ENCODE data around the gene PGBD4.

PGBD4 gene

DNA sequence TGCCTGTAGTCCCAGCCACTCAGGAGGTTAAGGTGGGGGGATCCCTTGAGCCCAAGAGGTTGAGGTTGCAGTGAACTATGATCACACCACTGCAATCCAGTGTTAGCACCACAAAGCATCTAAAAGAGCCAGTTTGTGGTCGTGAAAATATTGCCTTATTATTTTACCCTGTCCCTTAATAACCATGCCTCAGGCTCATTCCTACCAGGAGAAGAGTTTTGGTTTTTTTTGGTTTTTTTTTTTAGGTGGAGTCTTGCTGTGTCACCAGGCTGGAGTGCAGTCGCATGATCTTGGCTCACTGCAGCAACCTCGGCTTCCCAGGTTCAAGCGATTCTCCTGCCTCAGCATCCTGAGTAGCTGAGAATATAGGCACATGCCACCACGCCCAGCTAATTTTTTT is 45.0 kb upstream of the PGBD4 start:
- H3K9me2 ChIP-seq (replicated peaks; ENCODE audit: low read depth, low read length) = no peaks in the 10 kb centered on the region
- no peaks in the 10 kb centered on the region for H4K20me1 ChIP-seq (ENCODE audit: insufficient read depth, low read length, poor library complexity, severe bottlenecking)
- H3K79me2 ChIP-seq (ENCODE audit: insufficient read depth, low read length) = no peaks in the 10 kb centered on the region
- no peak overlapping the region for H2AFZ ChIP-seq (ENCODE audit: low read length)
- no peaks in the 10 kb centered on the region for H3K4me1 ChIP-seq (ENCODE audit: insufficient read depth, low read length, poor library complexity, severe bottlenecking)
- H3K9ac ChIP-seq (ENCODE audit: low read depth, low read length, poor library complexity, severe bottlenecking) = no peak overlapping the region
- TF ChIP-seq, protein P1, sequence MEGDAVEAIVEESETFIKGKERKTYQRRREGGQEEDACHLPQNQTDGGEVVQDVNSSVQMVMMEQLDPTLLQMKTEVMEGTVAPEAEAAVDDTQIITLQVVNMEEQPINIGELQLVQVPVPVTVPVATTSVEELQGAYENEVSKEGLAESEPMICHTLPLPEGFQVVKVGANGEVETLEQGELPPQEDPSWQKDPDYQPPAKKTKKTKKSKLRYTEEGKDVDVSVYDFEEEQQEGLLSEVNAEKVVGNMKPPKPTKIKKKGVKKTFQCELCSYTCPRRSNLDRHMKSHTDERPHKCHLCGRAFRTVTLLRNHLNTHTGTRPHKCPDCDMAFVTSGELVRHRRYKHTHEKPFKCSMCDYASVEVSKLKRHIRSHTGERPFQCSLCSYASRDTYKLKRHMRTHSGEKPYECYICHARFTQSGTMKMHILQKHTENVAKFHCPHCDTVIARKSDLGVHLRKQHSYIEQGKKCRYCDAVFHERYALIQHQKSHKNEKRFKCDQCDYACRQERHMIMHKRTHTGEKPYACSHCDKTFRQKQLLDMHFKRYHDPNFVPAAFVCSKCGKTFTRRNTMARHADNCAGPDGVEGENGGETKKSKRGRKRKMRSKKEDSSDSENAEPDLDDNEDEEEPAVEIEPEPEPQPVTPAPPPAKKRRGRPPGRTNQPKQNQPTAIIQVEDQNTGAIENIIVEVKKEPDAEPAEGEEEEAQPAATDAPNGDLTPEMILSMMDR (conservative IDR thresholded peaks at IDR 0.05; ENCODE audit: low read length) = no peak
- TF ChIP-seq EZH2phosphoT487 (IDR thresholded peaks at IDR 0.05; ENCODE audit: borderline replicate concordance) = no peak
- no peaks in the 10 kb centered on the region for H3K27me3 ChIP-seq (ENCODE audit: insufficient read depth, low read length, poor library complexity, severe bottlenecking)
- H3F3A ChIP-seq (ENCODE audit: low read depth) = no peaks in the 10 kb centered on the region
- H3K36me3 ChIP-seq (ENCODE audit: insufficient read depth, low read length) = no peaks in the 10 kb centered on the region
- no peak overlapping the region for H3K4me2 ChIP-seq (ENCODE audit: low read depth, low read length, poor library complexity, severe bottlenecking)
- no peak overlapping the region for H3K4me3 ChIP-seq (ENCODE audit: low read length, poor library complexity, severe bottlenecking)
- H3K9me3 ChIP-seq (ENCODE audit: insufficient read depth, low read depth, low read length) = no peaks in the 10 kb centered on the region

DNA sequence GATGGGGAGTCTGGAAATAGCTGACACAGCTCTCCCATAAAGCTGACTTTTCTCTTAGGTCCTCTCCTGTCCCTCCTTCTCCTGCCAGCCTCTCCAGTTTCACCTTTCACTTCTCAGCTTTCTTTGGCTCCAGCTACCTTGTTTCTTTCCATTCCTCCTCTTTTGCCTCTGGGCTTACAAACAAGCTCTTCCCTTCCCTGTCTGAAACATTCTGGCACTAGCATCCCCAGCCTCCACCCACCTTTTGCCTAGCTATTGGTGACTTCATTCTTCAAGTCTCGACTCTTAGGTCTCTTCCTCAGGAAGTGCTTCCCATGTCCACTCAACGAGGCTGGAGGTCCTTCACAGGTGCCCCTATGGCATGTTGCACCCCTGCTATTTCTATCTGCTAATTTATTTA is 42.4 kb upstream of the PGBD4 start:
- H3K9ac ChIP-seq (ENCODE audit: low read depth, low read length, poor library complexity, severe bottlenecking) = no peak overlapping the region
- TF ChIP-seq EZH2phosphoT487 (IDR thresholded peaks at IDR 0.05; ENCODE audit: borderline replicate concordance) = no peak
- TF ChIP-seq, protein P1 (conservative IDR thresholded peaks at IDR 0.05; ENCODE audit: low read length) = no peak
- H3F3A ChIP-seq (ENCODE audit: low read depth) = no peaks in the 10 kb centered on the region
- H3K4me2 ChIP-seq (ENCODE audit: low read depth, low read length, poor library complexity, severe bottlenecking) = no peak overlapping the region
- no peaks in the 10 kb centered on the region for H3K9me3 ChIP-seq (ENCODE audit: insufficient read depth, low read depth, low read length)
- no peaks in the 10 kb centered on the region for H4K20me1 ChIP-seq (ENCODE audit: insufficient read depth, low read length, poor library complexity, severe bottlenecking)
- no peak overlapping the region for H3K4me3 ChIP-seq (ENCODE audit: low read length, poor library complexity, severe bottlenecking)
- H3K27me3 ChIP-seq (ENCODE audit: insufficient read depth, low read length, poor library complexity, severe bottlenecking) = no peaks in the 10 kb centered on the region
- no peaks in the 10 kb centered on the region for H3K9me2 ChIP-seq (replicated peaks; ENCODE audit: low read depth, low read length)
- no peak overlapping the region for H2AFZ ChIP-seq (ENCODE audit: low read length)
- H3K36me3 ChIP-seq (ENCODE audit: insufficient read depth, low read length) = no peaks in the 10 kb centered on the region
- no peaks in the 10 kb centered on the region for H3K79me2 ChIP-seq (ENCODE audit: insufficient read depth, low read length)
- H3K4me1 ChIP-seq (ENCODE audit: insufficient read depth, low read length, poor library complexity, severe bottlenecking) = peaks cover 4% of the 10 kb centered on the region

DNA sequence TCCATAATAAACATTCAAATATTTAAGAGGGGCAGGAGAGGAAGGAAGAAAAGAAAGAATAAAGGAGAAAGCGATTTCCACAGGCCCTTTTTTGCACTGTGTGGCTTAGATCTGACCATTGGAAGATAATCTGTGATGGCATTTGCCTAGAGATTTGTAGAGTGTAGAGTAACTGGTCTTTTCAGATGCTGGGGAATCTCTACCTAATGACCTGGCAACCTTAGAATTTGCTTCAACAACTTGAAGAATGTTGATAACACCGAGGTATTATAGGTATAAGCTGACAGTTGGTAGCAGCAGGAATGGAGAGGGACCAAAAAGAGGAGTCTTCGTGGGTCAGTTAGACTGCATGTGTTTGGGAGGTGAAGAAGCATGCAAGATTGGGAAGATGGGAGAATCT is 41.9 kb upstream of the PGBD4 start:
- Histone ChIP-seq H3K9me3 (ENCODE audit: insufficient read depth, low read depth, low read length) (no peaks in the 10 kb centered on the region), H4K20me1 (ENCODE audit: insufficient read depth, low read length, poor library complexity, severe bottlenecking) (no peaks in the 10 kb centered on the region)

More for the DNA sequence above, 41.9 kb upstream of the PGBD4 start:
- no peak overlapping the region for H2AFZ ChIP-seq (ENCODE audit: low read length)
- H3F3A ChIP-seq (ENCODE audit: low read depth) = no peaks in the 10 kb centered on the region
- peaks cover 5% of the 10 kb centered on the region for H3K4me1 ChIP-seq (ENCODE audit: insufficient read depth, low read length, poor library complexity, severe bottlenecking)
- no peaks in the 10 kb centered on the region for H3K79me2 ChIP-seq (ENCODE audit: insufficient read depth, low read length)
- H3K36me3 ChIP-seq (ENCODE audit: insufficient read depth, low read length) = no peaks in the 10 kb centered on the region
- no peaks in the 10 kb centered on the region for H3K9me2 ChIP-seq (replicated peaks; ENCODE audit: low read depth, low read length)
- H3K4me2 ChIP-seq (ENCODE audit: low read depth, low read length, poor library complexity, severe bottlenecking) = no peak overlapping the region
- H3K27me3 ChIP-seq (ENCODE audit: insufficient read depth, low read length, poor library complexity, severe bottlenecking) = no peaks in the 10 kb centered on the region
- TF ChIP-seq, protein P1 (conservative IDR thresholded peaks at IDR 0.05; ENCODE audit: low read length) = no peak
- TF ChIP-seq EZH2phosphoT487 (IDR thresholded peaks at IDR 0.05; ENCODE audit: borderline replicate concordance) = no peak
- H3K9ac ChIP-seq (ENCODE audit: low read depth, low read length, poor library complexity, severe bottlenecking) = no peak overlapping the region
- H3K4me3 ChIP-seq (ENCODE audit: low read length, poor library complexity, severe bottlenecking) = no peak overlapping the region
